Calu3 (cell line): ENCODE measurements around the gene KIRREL3. TPM values are rescaled to one million over a fixed set of nuclear protein-coding genes. Genes with fewer than 3 reads are reported as not detected.

ENCODE experiments used
- BruUV-seq: library from RNA; stranded (reverse); fragments of 400-500 nt; replicated peaks from 2 replicates; lab custom pipeline; 2021; lab: Mats Ljungman, UMichigan
- CTCF ChIA-PET: fragments of 300-600 bp; sonication (Branson Sonifier 250); formaldehyde crosslinking; loops from one replicate; lab custom pipeline; 2022; ENCODE audit warnings: antibody characterized with exemption; lab: Charles Lee
- DNase-seq: peaks from one replicate; pipeline ENCODE4 v3.0.0; 2022
- H3K27ac Mint-ChIP-seq: one replicate; pipeline ENCODE4 v1.8.0; 2022; ENCODE audit warnings: mixed read lengths; ENCODE audit not compliant: unreplicated experiment
- H3K27me3 Mint-ChIP-seq: one replicate; pipeline ENCODE4 v1.8.0; 2022; ENCODE audit warnings: mixed read lengths; ENCODE audit not compliant: unreplicated experiment
- H3K36me3 Mint-ChIP-seq: one replicate; pipeline ENCODE4 v1.8.0; 2022; ENCODE audit warnings: mild to moderate bottlenecking, moderate library complexity, mixed read lengths; ENCODE audit not compliant: insufficient read depth, unreplicated experiment
- H3K4me1 Mint-ChIP-seq: one replicate; pipeline ENCODE4 v1.8.0; 2022; ENCODE audit warnings: mild to moderate bottlenecking, low read depth, mixed read lengths; ENCODE audit not compliant: unreplicated experiment
- H3K4me3 Mint-ChIP-seq: one replicate; pipeline ENCODE4 v1.8.0; 2022; ENCODE audit warnings: mild to moderate bottlenecking, low read depth, moderate library complexity, mixed read lengths; ENCODE audit not compliant: unreplicated experiment
- H3K9me3 Mint-ChIP-seq: one replicate; pipeline ENCODE4 v1.8.0; 2022; ENCODE audit warnings: low read depth, mixed read lengths; ENCODE audit not compliant: unreplicated experiment
- intact Hi-C: fragments of 100-400 bp; cut with micrococcal nuclease; formaldehyde crosslinking; loops from one replicate; pipeline ENCODE4 v1.10.0; 2022; ENCODE audit not compliant: unreplicated experiment
- total RNA-seq: library from RNA; stranded (reverse); gene quantifications from 2 replicates; pipeline ENCODE4 v1.2.3, GENCODE V29; 2022
- TF ChIP-seq, protein P1 (sequence below): fragments of 200-600 bp; IDR thresholded peaks from one replicate; pipeline ENCODE4 v1.8.0; 2022; ENCODE audit warnings: antibody characterized with exemption; ENCODE audit not compliant: unreplicated experiment

Gene KIRREL3
- total RNA-seq, 1 experiment from 2014 or later, result 0.26 TPM

DNA sequence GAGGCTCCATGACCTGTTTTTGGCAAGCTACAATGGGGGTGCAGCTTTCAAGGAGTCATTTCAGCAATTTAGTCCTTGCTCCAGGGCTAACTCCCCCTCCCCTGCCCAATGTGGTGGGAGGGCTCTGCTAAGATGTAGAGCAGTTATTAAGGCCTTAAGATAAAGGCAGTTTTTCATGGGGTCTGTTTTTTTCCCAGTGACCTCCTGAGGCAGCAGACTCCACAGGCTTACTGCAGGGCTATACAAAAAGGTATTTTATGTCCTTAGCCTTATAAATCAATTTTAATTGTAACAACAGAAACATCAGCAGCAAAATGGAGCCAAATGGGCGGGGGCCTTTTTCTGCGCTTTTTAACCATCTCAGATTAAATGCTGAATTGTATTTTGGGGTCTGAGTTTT, 192.3 kb downstream of the KIRREL3 start:
- CTCF ChIA-PET, result no interaction called here
- no TSS peak for BruUV-seq
- Mint-ChIP-seq H3K27ac (no peak overlapping the region), H3K27me3 (no peaks in the 10 kb centered on the region), H3K9me3 (no peaks in the 10 kb centered on the region), H3K4me1 (no peaks in the 10 kb centered on the region), H3K4me3 (no peak overlapping the region), H3K36me3 (no peaks in the 10 kb centered on the region)
- TF ChIP-seq, protein P1, sequence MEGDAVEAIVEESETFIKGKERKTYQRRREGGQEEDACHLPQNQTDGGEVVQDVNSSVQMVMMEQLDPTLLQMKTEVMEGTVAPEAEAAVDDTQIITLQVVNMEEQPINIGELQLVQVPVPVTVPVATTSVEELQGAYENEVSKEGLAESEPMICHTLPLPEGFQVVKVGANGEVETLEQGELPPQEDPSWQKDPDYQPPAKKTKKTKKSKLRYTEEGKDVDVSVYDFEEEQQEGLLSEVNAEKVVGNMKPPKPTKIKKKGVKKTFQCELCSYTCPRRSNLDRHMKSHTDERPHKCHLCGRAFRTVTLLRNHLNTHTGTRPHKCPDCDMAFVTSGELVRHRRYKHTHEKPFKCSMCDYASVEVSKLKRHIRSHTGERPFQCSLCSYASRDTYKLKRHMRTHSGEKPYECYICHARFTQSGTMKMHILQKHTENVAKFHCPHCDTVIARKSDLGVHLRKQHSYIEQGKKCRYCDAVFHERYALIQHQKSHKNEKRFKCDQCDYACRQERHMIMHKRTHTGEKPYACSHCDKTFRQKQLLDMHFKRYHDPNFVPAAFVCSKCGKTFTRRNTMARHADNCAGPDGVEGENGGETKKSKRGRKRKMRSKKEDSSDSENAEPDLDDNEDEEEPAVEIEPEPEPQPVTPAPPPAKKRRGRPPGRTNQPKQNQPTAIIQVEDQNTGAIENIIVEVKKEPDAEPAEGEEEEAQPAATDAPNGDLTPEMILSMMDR, result no peak
- intact Hi-C loops, result no loop called here
- no peak for DNase-seq

DNA sequence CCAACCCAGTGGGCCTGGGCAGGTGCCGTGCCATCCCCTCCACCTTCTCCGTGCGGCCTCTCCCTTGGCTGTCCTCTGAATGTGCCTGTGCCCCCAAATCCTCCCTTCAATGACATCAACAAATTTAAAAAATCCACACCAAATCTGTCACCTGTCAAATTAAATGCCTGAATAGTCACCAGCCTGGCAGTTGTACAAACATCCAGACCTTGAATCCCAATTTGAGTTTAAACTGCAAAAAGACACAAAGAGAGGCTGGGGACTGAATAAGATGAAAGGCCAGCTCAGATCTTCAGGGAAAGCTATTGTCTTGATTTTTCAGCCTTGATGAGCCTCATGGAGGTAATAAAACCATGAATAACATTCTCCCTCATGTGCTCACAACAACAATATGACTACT, 194.7 kb downstream of the KIRREL3 start:
- TF ChIP-seq, protein P1, result no peak
- no peaks in the 10 kb centered on the region for H3K4me1 Mint-ChIP-seq
- no peaks in the 10 kb centered on the region for H3K27me3 Mint-ChIP-seq
- H3K36me3 Mint-ChIP-seq, result no peaks in the 10 kb centered on the region
- H3K4me3 Mint-ChIP-seq, result no peak overlapping the region
- H3K27ac Mint-ChIP-seq, result no peak overlapping the region
- CTCF ChIA-PET, result no interaction called here
- intact Hi-C loops, result no loop called here
- BruUV-seq, result no TSS peak
- H3K9me3 Mint-ChIP-seq, result peaks cover 2% of the 10 kb centered on the region
- DNase-seq, result no peak

GRCh38 chr11:126804363-126804762, 196.2 kb downstream of the KIRREL3 start:
- intact Hi-C loops, result no loop called here
- BruUV-seq, result no TSS peak
- CTCF ChIA-PET, result no interaction called here
- H3K4me3 Mint-ChIP-seq, result no peak overlapping the region
- no peaks in the 10 kb centered on the region for H3K27me3 Mint-ChIP-seq
- peaks cover 2% of the 10 kb centered on the region for H3K9me3 Mint-ChIP-seq
- no peak for DNase-seq
- no peaks in the 10 kb centered on the region for H3K36me3 Mint-ChIP-seq
- no peaks in the 10 kb centered on the region for H3K4me1 Mint-ChIP-seq
- TF ChIP-seq, protein P1, result no peak
- H3K27ac Mint-ChIP-seq, result no peak overlapping the region

DNA sequence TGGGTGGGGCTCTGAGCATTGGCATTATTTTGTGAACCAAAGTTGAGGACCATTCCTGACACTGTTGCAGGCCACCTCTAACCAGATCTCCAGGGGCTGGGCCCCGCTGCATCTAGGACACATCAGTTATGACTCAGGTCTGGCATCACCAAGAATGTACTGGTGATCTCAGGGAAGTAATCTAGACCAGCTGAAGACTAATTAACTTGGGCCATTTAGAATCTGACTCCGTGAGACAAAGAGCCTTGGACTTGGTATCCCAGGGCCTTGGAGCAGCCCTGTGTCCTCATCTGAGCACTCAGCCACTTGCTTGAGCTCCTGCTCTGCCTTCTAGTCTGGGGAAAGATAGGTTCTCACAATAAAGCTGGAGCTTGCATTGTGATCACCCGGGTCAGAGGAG, 200.6 kb downstream of the KIRREL3 start:
- Mint-ChIP-seq H3K9me3 (peaks cover 6% of the 10 kb centered on the region), H3K4me1 (no peaks in the 10 kb centered on the region), H3K27me3 (no peaks in the 10 kb centered on the region), H3K36me3 (no peaks in the 10 kb centered on the region), H3K4me3 (no peak overlapping the region), H3K27ac (no peak overlapping the region)
- intact Hi-C loops, result no loop called here
- no peak for DNase-seq
- CTCF ChIA-PET, result no interaction called here
- no TSS peak for BruUV-seq
- TF ChIP-seq, protein P1, result no peak
